ENCODE data around the gene RAB3A.

Gene RAB3A

GRCh38 chr19:18150776-18151624 is 52.8 kb downstream of the RAB3A start:
- DNase-seq (ENCODE audit: low spot score) = no peak

GRCh38 chr19:18149596-18149975 is 54.3 kb downstream of the RAB3A start:
- DNase-seq (ENCODE audit: low spot score) = peak; percentile 21

DNA sequence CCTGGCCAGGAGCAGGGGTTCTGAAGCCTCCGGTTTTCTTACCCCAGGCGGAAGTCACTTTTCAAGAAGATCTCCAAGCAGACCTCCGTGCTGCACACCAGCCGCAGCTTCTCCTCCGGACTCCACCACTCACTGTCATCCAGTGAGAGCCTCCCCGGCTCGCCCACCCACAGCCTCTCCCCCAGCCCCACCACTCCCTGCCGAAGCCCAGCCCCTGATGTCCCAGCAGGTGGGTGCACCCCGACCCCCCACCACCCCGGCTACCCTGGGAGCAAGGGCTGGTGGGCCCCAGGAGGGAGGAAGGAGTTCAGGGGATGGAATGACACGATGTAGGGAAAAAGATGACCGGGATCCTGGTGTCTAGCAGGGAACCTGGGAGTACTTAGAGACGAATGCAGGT is 56.4 kb downstream of the RAB3A start:
- DNase-seq (ENCODE audit: low spot score) = no peak
